Smooth muscle cell of bladder (primary cell): Measurements from ENCODE around the gene GCSH. TPM values are rescaled to one million over a fixed set of nuclear protein-coding genes. Genes with fewer than 3 reads are reported as not detected.

ENCODE experiments used
- total RNA-seq: library from RNA; depleted of rRNA; stranded (reverse); fragments of >200 nt; gene quantifications from 2 replicates; pipeline ENCODE4 v1.2.3, GENCODE V29; 2014

The GCSH gene
- total RNA-seq, result 11.1 and 14.2 TPM in 2 replicates

DNA sequence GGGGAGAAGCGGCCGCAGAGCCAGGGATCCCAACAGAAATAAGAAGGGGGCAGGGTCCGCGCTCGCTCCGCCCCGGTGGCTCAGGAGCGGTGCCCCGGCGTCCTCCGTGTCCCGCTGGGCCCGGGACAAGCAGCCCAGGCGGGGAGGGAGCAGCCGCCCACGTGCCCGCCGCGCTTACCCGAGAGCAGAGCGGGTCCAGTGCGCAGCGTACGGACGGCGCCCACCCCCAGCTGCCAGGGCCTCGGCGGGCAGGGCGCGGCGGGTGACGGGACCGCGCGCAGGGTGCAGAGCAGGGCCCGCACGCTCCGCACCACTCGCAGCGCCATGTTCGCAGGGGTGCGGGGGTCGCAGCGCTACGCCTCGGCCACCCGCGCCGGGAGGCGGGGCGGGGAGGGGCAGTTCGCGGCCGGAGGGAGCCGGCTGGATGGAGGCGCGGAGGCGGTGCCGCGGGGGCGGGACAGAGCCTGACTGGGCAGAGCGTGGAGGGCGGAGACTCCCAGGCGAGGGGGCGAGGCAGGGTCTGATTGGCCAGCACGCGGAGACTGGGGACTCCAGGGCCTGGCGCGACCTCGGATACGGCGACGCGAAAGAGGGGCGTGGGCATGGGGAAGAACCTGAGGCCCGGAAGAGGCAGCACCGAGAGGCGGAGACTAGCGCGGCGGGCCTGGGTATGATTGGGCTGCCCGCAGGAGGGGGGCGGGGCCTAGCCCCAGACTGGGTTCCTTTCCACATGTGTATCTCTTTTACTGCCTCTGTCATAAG, at the start of gene GCSH:
TSS of gene GCSH (minus strand) at position 443 of the 762 bp plus-strand sequence. CDS start at position 326, 117 bp downstream.

GRCh38 chr16:81077076-81077940, 18.9 kb downstream of the GCSH start, which contains the start of gene C16orf46:
Gene C16orf46, minus strand, starts transcription at chr16:81077238. Its CDS starts 13,283 bp downstream, at chr16:81063955.

DNA sequence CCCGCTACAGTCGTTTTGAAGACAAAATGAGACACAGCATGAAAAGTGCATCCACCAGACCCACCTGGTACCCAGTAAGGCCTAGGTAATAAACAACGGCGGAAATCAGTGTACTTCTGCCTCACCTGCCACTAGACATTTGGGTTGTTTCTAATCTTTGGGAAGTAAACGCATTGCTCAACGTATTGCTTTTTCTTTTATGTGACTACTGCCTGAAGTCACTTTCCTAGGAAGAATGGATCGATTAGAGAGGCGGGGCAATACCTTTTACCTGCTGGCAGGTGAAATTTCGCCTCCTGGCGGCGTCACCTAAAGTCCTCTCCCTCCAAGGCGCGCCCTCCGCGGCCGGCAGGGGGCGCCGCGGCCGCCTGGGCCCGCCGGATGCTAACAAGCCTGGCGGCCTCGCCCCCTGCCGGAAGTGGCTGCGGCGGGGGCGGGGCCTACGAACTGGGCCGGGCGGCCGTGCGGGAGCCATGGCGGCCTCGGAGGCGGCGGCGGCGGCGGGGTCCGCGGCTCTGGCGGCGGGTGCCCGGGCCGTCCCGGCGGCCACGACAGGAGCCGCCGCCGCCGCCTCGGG, 60.7 kb downstream of the GCSH start, which contains the start of gene ATMIN:
TSS of gene ATMIN (plus strand) at position 445 of the 577 bp plus-strand sequence. CDS start at position 474, 29 bp downstream.

Other genes starting within 250 kb of the GCSH start
- gene CMC2, start 89.5 kb downstream of the GCSH start, total RNA-seq, result 26.7 and 35.9 TPM in 2 replicates
- gene CENPN, start 89.2 kb downstream of the GCSH start, total RNA-seq, result 12.9 and 15.3 TPM in 2 replicates
- gene ATMIN, start 60.6 kb downstream of the GCSH start, total RNA-seq, result 37.8 and 44.3 TPM in 2 replicates
- gene C16orf46, start 19.2 kb downstream of the GCSH start, total RNA-seq, result 0.14 and 0.37 TPM in 2 replicates
- 0.28 TPM in 1 of 2 replicates, not detected in the other for gene BCO1, start 142.3 kb upstream of the GCSH start, total RNA-seq
- gene GAN, start 218.6 kb upstream of the GCSH start, total RNA-seq, result 4.3 and 11.3 TPM in 2 replicates